C4-2B (cell line): ENCODE measurements around the gene SNF8.

Experiments
- CTCF ChIP-seq: fragments of 450-650 bp; conservative IDR thresholded peaks from 2 replicates; pipeline ENCODE4 v1.5.1; 2017; ENCODE audit warnings: mild to moderate bottlenecking
- ZFX ChIP-seq: fragments of 450-650 bp; IDR thresholded peaks from 2 replicates; pipeline ENCODE4 v1.6.1; 2017

DNA sequence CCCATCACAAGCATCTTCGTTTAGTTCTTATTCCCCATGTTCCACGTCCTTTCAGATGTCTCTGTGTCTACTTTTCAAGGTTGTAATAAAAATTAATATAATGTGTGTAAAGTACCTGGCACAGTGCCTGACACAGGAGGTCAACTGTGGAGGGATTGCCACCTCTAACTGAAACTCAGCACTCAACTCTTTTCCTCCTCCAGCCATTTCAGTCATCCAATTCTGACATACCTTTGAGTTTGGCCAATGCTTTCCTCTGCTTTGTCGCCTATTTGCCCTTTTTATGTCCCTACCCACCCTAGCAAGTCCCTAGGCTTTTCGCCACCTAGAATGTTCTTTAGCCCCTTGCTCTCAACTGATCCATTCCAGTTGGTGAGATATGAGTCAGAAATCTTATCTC lies 34.9 kb downstream of the SNF8 start:
- no peak for TF ChIP-seq CTCF
- no peak for TF ChIP-seq ZFX
